Parathyroid adenoma (tissue), 2 donors: ENCODE measurements around the gene DCK.
"Not testable (repeated sequence)": the region's sequence is repeated elsewhere in the genome, so short reads cannot be mapped to it uniquely, and the experiment has no call there.

Source experiments
- H2AFZ ChIP-seq: fragments of 300-600 bp; sonication (generic); one replicate; pipeline ENCODE4 v1.7.0; 2017; ENCODE audit warnings: antibody characterized with exemption, mild to moderate bottlenecking
- H3K27ac ChIP-seq: fragments of 300-600 bp; sonication (generic); one replicate; pipeline ENCODE4 v1.7.0; 2017
- H3K27me3 ChIP-seq: fragments of 300-600 bp; sonication (generic); one replicate; pipeline ENCODE4 v1.7.0; 2017; ENCODE audit warnings: low read length; ENCODE audit not compliant: control insufficient read depth, insufficient read depth
- H3K36me3 ChIP-seq: fragments of 300-600 bp; sonication (generic); one replicate; pipeline ENCODE4 v1.7.0; 2017; ENCODE audit warnings: low read length; ENCODE audit not compliant: control insufficient read depth, insufficient read depth
- H3K4me1 ChIP-seq: fragments of 300-600 bp; sonication (generic); one replicate; pipeline ENCODE4 v1.7.0; 2017; ENCODE audit warnings: control low read depth
- H3K4me2 ChIP-seq: fragments of 300-600 bp; sonication (generic); one replicate; pipeline ENCODE4 v1.7.0; 2017; ENCODE audit warnings: low read length
- H3K4me3 ChIP-seq: fragments of 300-600 bp; sonication (generic); one replicate; pipeline ENCODE4 v1.7.0; 2017; ENCODE audit warnings: low read depth, low read length
- H3K79me2 ChIP-seq: fragments of 300-600 bp; sonication (generic); one replicate; pipeline ENCODE4 v1.7.0; 2017; ENCODE audit warnings: control low read depth
- H3K9ac ChIP-seq: fragments of 300-600 bp; sonication (generic); one replicate; pipeline ENCODE4 v1.7.0; 2017; ENCODE audit warnings: mild to moderate bottlenecking
- H3K9me3 ChIP-seq: fragments of 300-600 bp; sonication (generic); one replicate; pipeline ENCODE4 v1.7.0; 2017; ENCODE audit warnings: low read length; ENCODE audit not compliant: control insufficient read depth
- CTCF ChIP-seq: fragments of 300-600 bp; sonication (generic); IDR thresholded peaks from one replicate; pipeline ENCODE4 v1.7.0; 2017; ENCODE audit warnings: antibody characterized with exemption, mild to moderate bottlenecking
- donor health status: primary hyperparathyroidism.

Gene DCK

GRCh38 chr4:71050809-71051208, 57.4 kb downstream of the DCK start:
- H3K27me3 ChIP-seq, result no peaks in the 10 kb centered on the region
- H3K79me2 ChIP-seq, result no peaks in the 10 kb centered on the region
- H3K9ac ChIP-seq, result no peak overlapping the region
- H3K36me3 ChIP-seq, result no peaks in the 10 kb centered on the region
- H3K4me2 ChIP-seq, result no peak overlapping the region
- no peak for TF ChIP-seq CTCF
- no peaks in the 10 kb centered on the region for H3K4me1 ChIP-seq
- H3K4me3 ChIP-seq, result no peak overlapping the region
- H2AFZ ChIP-seq, result no peak overlapping the region
- H3K9me3 ChIP-seq, result no peaks in the 10 kb centered on the region
- no peak overlapping the region for H3K27ac ChIP-seq

GRCh38 chr4:71052034-71052433, 58.6 kb downstream of the DCK start:
- Histone ChIP-seq H3K9me3 (no peaks in the 10 kb centered on the region), H3K27me3 (no peaks in the 10 kb centered on the region), H3K79me2 (no peaks in the 10 kb centered on the region), H3K36me3 (no peaks in the 10 kb centered on the region), H2AFZ (no peak overlapping the region), H3K4me2 (no peak overlapping the region), H3K4me1 (no peaks in the 10 kb centered on the region), H3K9ac (no peak overlapping the region), H3K27ac (no peak overlapping the region), H3K4me3 (no peak overlapping the region)
- no peak for TF ChIP-seq CTCF

GRCh38 chr4:71052716-71053115, 59.3 kb downstream of the DCK start:
- TF ChIP-seq CTCF, result no peak
- H3K9ac ChIP-seq, result no peak overlapping the region
- no peaks in the 10 kb centered on the region for H3K79me2 ChIP-seq
- no peak overlapping the region for H3K4me3 ChIP-seq
- no peak overlapping the region for H3K4me2 ChIP-seq
- no peaks in the 10 kb centered on the region for H3K9me3 ChIP-seq
- H3K4me1 ChIP-seq, result no peaks in the 10 kb centered on the region
- no peak overlapping the region for H3K27ac ChIP-seq
- no peaks in the 10 kb centered on the region for H3K36me3 ChIP-seq
- no peak overlapping the region for H2AFZ ChIP-seq
- no peaks in the 10 kb centered on the region for H3K27me3 ChIP-seq

GRCh38 chr4:71053613-71054012, 60.2 kb downstream of the DCK start:
- H2AFZ ChIP-seq, H3K9me3 ChIP-seq: not testable (repeated sequence)

GRCh38 chr4:71059573-71059972, 66.1 kb downstream of the DCK start:
- not testable (repeated sequence) for H3K27ac ChIP-seq, H3K36me3 ChIP-seq, H2AFZ ChIP-seq, H3K9me3 ChIP-seq, H3K9ac ChIP-seq, H3K79me2 ChIP-seq, H3K4me1 ChIP-seq, H3K4me3 ChIP-seq, H3K4me2 ChIP-seq, H3K27me3 ChIP-seq

More at GRCh38 chr4:71053613-71054012, 60.2 kb downstream of the DCK start:
- not testable (repeated sequence) for H3K36me3 ChIP-seq, H3K27ac ChIP-seq, H3K4me3 ChIP-seq, H3K27me3 ChIP-seq, H3K9ac ChIP-seq, H3K4me2 ChIP-seq, H3K79me2 ChIP-seq, H3K4me1 ChIP-seq

GRCh38 chr4:71062436-71062835, 69.0 kb downstream of the DCK start:
- H3K4me1 ChIP-seq, result no peaks in the 10 kb centered on the region
- no peaks in the 10 kb centered on the region for H3K79me2 ChIP-seq
- H3K4me2 ChIP-seq, result no peak overlapping the region
- no peaks in the 10 kb centered on the region for H3K27me3 ChIP-seq
- no peak overlapping the region for H2AFZ ChIP-seq
- TF ChIP-seq CTCF, result no peak
- no peaks in the 10 kb centered on the region for H3K9me3 ChIP-seq
- no peak overlapping the region for H3K27ac ChIP-seq
- no peak overlapping the region for H3K9ac ChIP-seq
- no peaks in the 10 kb centered on the region for H3K36me3 ChIP-seq
- no peak overlapping the region for H3K4me3 ChIP-seq
